Endothelial cell of umbilical vein (primary cell): Measurements from ENCODE around the gene TRAF3. TPM values are rescaled to one million over a fixed set of nuclear protein-coding genes. Genes with fewer than 3 reads are reported as not detected.

Experiments
- BruUV-seq: library from RNA; stranded (reverse); fragments of 400-500 nt; replicated peaks from 2 replicates; lab custom pipeline; 2021; lab: Mats Ljungman, UMichigan
- CTCF ChIA-PET: fragments of 300-600, 350-600 bp; sonication (Branson Sonifier 250); formaldehyde crosslinking; loops from one replicate; lab custom pipeline; 2021; ENCODE audit warnings: antibody characterized with exemption, inconsistent platforms; lab: Charles Lee
- POLR2A ChIA-PET: fragments of 300-600, 350-600 bp; sonication (Branson Sonifier 250); formaldehyde crosslinking; loops from one replicate; lab custom pipeline; 2021; ENCODE audit warnings: antibody characterized with exemption, inconsistent platforms; lab: Charles Lee
- DNase-seq: peaks from one replicate; pipeline ENCODE4 v3.0.0-alpha.2; 2011; ENCODE audit warnings: low read depth, low spot score
- FAIRE-seq: peaks from 2 replicates; lab custom pipeline; 2011; peaks lifted over from hg19 to GRCh38; lab: Jason Lieb, UNC
- H2AFZ ChIP-seq: 2 replicates; pipeline ENCODE4 v1.6.0; 2012; ENCODE audit warnings: low read depth, low read length, control low read depth, inconsistent platforms
- H3K27ac ChIP-seq: 2 replicates; pipeline ENCODE4 v1.5.1; 2011; ENCODE audit warnings: low read depth, mild to moderate bottlenecking, control low read depth, low read length, moderate library complexity; ENCODE audit not compliant: insufficient read depth
- H3K27me3 ChIP-seq, 2 experiments: 2 replicates each; pipeline versions ENCODE4 v1.6.0 to v1.6.1; 2011; ENCODE audit warnings: low read length in 2 of 2, mixed read lengths in 1 of 2; ENCODE audit not compliant: control insufficient read depth in 2 of 2, insufficient read depth in 2 of 2
- H3K36me3 ChIP-seq, 2 experiments: 2 replicates in 1 of 2; 3 replicates in 1 of 2; pipeline ENCODE4 v1.5.1; 2011; ENCODE audit warnings: low read length in 2 of 2, mild to moderate bottlenecking in 1 of 2, moderate library complexity in 1 of 2; ENCODE audit not compliant: control insufficient read depth in 2 of 2, insufficient read depth in 2 of 2; ENCODE audit errors: extremely low read depth in 1 of 2
- H3K4me1 ChIP-seq: 3 replicates; pipeline ENCODE4 v1.5.1; 2011; ENCODE audit warnings: mild to moderate bottlenecking, low read length; ENCODE audit not compliant: control insufficient read depth, insufficient read depth; ENCODE audit errors: extremely low read depth
- H3K4me2 ChIP-seq: 2 replicates; pipeline ENCODE4 v1.6.1; 2011; ENCODE audit warnings: low read length, control low read depth, mixed read lengths; ENCODE audit not compliant: insufficient read depth
- H3K4me3 ChIP-seq, 3 experiments: fragments of 200-600 bp in 1 of 3; sonication (generic), shearing (Covaris generic) in 1 of 3; replicated peaks in 1 of 3; 2 replicates each; pipeline ENCODE4 v1.5.1; 2011 to 2016; ENCODE audit warnings: control low read depth in 3 of 3, low read length in 3 of 3, mild to moderate bottlenecking in 2 of 3, inconsistent platforms in 1 of 3, low read depth in 1 of 3, moderate library complexity in 1 of 3; ENCODE audit not compliant: insufficient read depth in 1 of 3
- H3K79me2 ChIP-seq: 2 replicates; pipeline ENCODE4 v1.6.0; 2012; ENCODE audit warnings: low read length, inconsistent platforms; ENCODE audit not compliant: control insufficient read depth, insufficient read depth
- H3K9ac ChIP-seq: replicated peaks from 2 replicates; pipeline ENCODE3; 2011; ENCODE audit warnings: low read length, control low read depth; ENCODE audit not compliant: insufficient read depth; ENCODE audit errors: extremely low read depth
- H3K9me1 ChIP-seq: replicated peaks from 3 replicates; pipeline ENCODE4 v1.6.0; 2011; ENCODE audit warnings: mild to moderate bottlenecking, low read length; ENCODE audit not compliant: control insufficient read depth, insufficient read depth; ENCODE audit errors: extremely low read depth
- H3K9me3 ChIP-seq: replicated peaks from 2 replicates; pipeline ENCODE4 v1.5.1; 2012; ENCODE audit warnings: low read length, inconsistent platforms; ENCODE audit not compliant: control insufficient read depth, insufficient read depth
- H4K20me1 ChIP-seq: replicated peaks from 2 replicates; pipeline ENCODE3; 2011; ENCODE audit warnings: mild to moderate bottlenecking, low read length; ENCODE audit not compliant: control insufficient read depth, insufficient read depth; ENCODE audit errors: extremely low read depth
- CTCF ChIP-seq, 2 donors: IDR thresholded peaks; 1 replicate in 1 of 2; 2 replicates in 1 of 2; pipeline ENCODE4 v1.5.1; 2011; ENCODE audit warnings: low read length in 2 of 2, mild to moderate bottlenecking in 2 of 2, moderate library complexity in 2 of 2, control low read depth in 1 of 2, inconsistent platforms in 1 of 2, low read depth in 1 of 2; ENCODE audit not compliant: insufficient read depth in 1 of 2; ENCODE audit errors: extremely low read depth in 1 of 2
- EZH2 ChIP-seq: IDR thresholded peaks from 2 replicates; pipeline ENCODE4 v1.6.1; 2012; ENCODE audit warnings: borderline replicate concordance, low read depth, mild to moderate bottlenecking, moderate library complexity, low read length, inconsistent platforms; ENCODE audit not compliant: severe bottlenecking
- dilution Hi-C: fragments of 300-500 bp; cut with MboI; formaldehyde crosslinking; loops from one replicate; pipeline ENCODE4 v1.15.0; 2019; ENCODE audit warnings: low sequenced_read_pairs; ENCODE audit not compliant: extremely low pct_ligation_motif_present
- intact Hi-C: fragments of 100-400 bp; cut with micrococcal nuclease; formaldehyde crosslinking; loops from one replicate; pipeline ENCODE4 v1.10.0; 2022
- polyA plus RNA-seq, 4 experiments: library from polyadenylated mRNA; depleted of rRNA in 3 of 4; stranded (reverse) in 3 of 4; unstranded in 1 of 4; fragments of >200 nt; gene quantifications; 2 replicates each; pipeline versions ENCODE4 v1.2.1 to v1.2.3, GENCODE V29; 2011 to 2012; ENCODE audit warnings: missing spikeins in 1 of 4
- total RNA-seq: library from RNA; stranded (reverse); gene quantifications from 2 replicates; pipeline ENCODE4 v1.2.3, GENCODE V29; 2021

TRAF3 gene
- total and polyA plus RNA-seq, 2 donors (not counting 3 experiments of a cell fraction or from before 2014, with no cell fraction given) = 14.4 to 27.6 TPM

- Histone ChIP-seq H3K9ac (no peak overlapping the region), H3K27ac (no peak overlapping the region), H3K36me3 (no peaks in the 10 kb centered on the region), H3K4me1 (peaks cover 7% of the 10 kb centered on the region), H3K79me2 (peaks cover under 1% of the 10 kb centered on the region), H3K9me1 (no peaks in the 10 kb centered on the region), H3K9me3 (no peaks in the 10 kb centered on the region), H3K27me3 (peaks cover 0 to 3% of the 10 kb centered on the region in 2 experiments), H2AFZ (no peak overlapping the region), H4K20me1 (no peaks in the 10 kb centered on the region), H3K4me3 (no peak overlapping the region), H3K4me2 (no peak overlapping the region)
- BruUV-seq = no TSS peak
- TF ChIP-seq CTCF (IDR thresholded peaks at IDR 0.05; ENCODE audit: extremely low read depth in 1 of 2, insufficient read depth in 1 of 2, low read depth in 1 of 2, low read length in 2 of 2) = peak; percentile 5 to 49
- TF ChIP-seq EZH2 = no peak
- CTCF ChIA-PET = interaction anchor here (0.6 to 4.9 kb wide), 13 partner anchors 8 to 179 kb away, joined by 3 to 77 read pairs (median 4); no protein-coding TSS in a partner anchor
- FAIRE-seq (no peak), DNase-seq (no peak)
- intact Hi-C loops (loop anchor here (1.0 kb wide), 2 partner anchors 79 to 249 kb away; no protein-coding TSS in a partner anchor), dilution Hi-C loops (no loop called here)
- POLR2A ChIA-PET = interaction anchor here (0.6 kb wide), 1 partner anchor 65 kb away, joined by 3 read pairs; no protein-coding TSS in a partner anchor
These were observed 4.3 kb upstream of the TRAF3 start for GRCh38 chr14:102772781-102773570.
